GM23338 (cell line): ENCODE measurements around the gene LRP1B. TPM values are rescaled to one million over a fixed set of nuclear protein-coding genes. Genes with fewer than 3 reads are reported as not detected.

Source experiments
- ATAC-seq: fragments of 200-7000 bp; cut with Tn5 transposase; 3 replicates; pipeline ENCODE4 v1.9.1; 2020
- DNase-seq: peaks from one replicate; pipeline ENCODE4 v3.0.0-alpha.2; 2015; ENCODE audit warnings: low spot score
- H2AFZ ChIP-seq: fragments of 200-600 bp; sonication (generic); 2 replicates; pipeline ENCODE4 v1.8.0; 2016; ENCODE audit warnings: antibody characterized with exemption, mild to moderate bottlenecking, moderate library complexity
- H3F3A ChIP-seq: fragments of 200-600 bp; sonication (generic); replicated peaks from 2 replicates; pipeline ENCODE4 v1.8.0; 2017; ENCODE audit warnings: antibody characterized with exemption, mixed run types, low read depth
- H3K27ac ChIP-seq: fragments of 200-600 bp; sonication (generic); 2 replicates; pipeline ENCODE4 v1.6.1; 2016; ENCODE audit warnings: low read depth
- H3K27me3 ChIP-seq: fragments of 200-600 bp; sonication (generic); 2 replicates; pipeline ENCODE4 v1.8.0; 2016; ENCODE audit warnings: mild to moderate bottlenecking, mixed run types, moderate library complexity; ENCODE audit not compliant: insufficient read depth
- H3K36me3 ChIP-seq: fragments of 200-600 bp; sonication (generic); 2 replicates; pipeline ENCODE4 v1.8.0; 2016; ENCODE audit warnings: mild to moderate bottlenecking; ENCODE audit not compliant: insufficient read depth
- H3K4me1 ChIP-seq: fragments of 200-600 bp; sonication (generic); 2 replicates; pipeline ENCODE4 v1.8.0; 2016; ENCODE audit warnings: mild to moderate bottlenecking, moderate library complexity; ENCODE audit not compliant: insufficient read depth
- H3K4me2 ChIP-seq: fragments of 200-600 bp; sonication (generic); 2 replicates; pipeline ENCODE4 v1.7.1; 2017; ENCODE audit warnings: mixed run types
- H3K4me3 ChIP-seq: fragments of 200-600 bp; sonication (generic); 2 replicates; pipeline ENCODE4 v1.6.1; 2016; ENCODE audit warnings: mixed run types
- H3K79me2 ChIP-seq: fragments of 200-600 bp; sonication (generic); replicated peaks from 2 replicates; pipeline ENCODE4 v1.8.0; 2017; ENCODE audit warnings: mild to moderate bottlenecking; ENCODE audit not compliant: insufficient read depth
- H3K9me2 ChIP-seq: fragments of 200-600 bp; sonication (generic); 2 replicates; pipeline ENCODE4 v1.8.0; 2017; ENCODE audit not compliant: insufficient read depth
- H4K20me1 ChIP-seq: fragments of 200-600 bp; sonication (generic); replicated peaks from 2 replicates; pipeline ENCODE4 v1.8.0; 2017; ENCODE audit warnings: mild to moderate bottlenecking; ENCODE audit not compliant: insufficient read depth
- H3K27ac Mint-ChIP-seq: 2 replicates; pipeline ENCODE4 v1.8.0; 2020; ENCODE audit warnings: inconsistent platforms, mild to moderate bottlenecking, moderate library complexity, mixed read lengths
- H3K27me3 Mint-ChIP-seq: 3 replicates; pipeline ENCODE4 v1.8.0; 2022; ENCODE audit warnings: low read depth, mild to moderate bottlenecking, moderate library complexity, mixed read lengths, inconsistent platforms; ENCODE audit not compliant: insufficient read depth, poor library complexity
- H3K36me3 Mint-ChIP-seq: 3 replicates; pipeline ENCODE4 v1.8.0; 2021; ENCODE audit warnings: low read depth, mild to moderate bottlenecking, inconsistent platforms, moderate library complexity, mixed read lengths
- H3K4me1 Mint-ChIP-seq: 3 replicates; pipeline ENCODE4 v1.8.0; 2020; ENCODE audit warnings: mild to moderate bottlenecking, inconsistent platforms, mixed read lengths
- H3K4me3 Mint-ChIP-seq: 3 replicates; pipeline ENCODE4 v1.8.0; 2021; ENCODE audit warnings: moderate library complexity, mild to moderate bottlenecking, inconsistent platforms, mixed read lengths
- H3K9me3 Mint-ChIP-seq: 3 replicates; pipeline ENCODE4 v1.8.0; 2020; ENCODE audit warnings: moderate library complexity, mild to moderate bottlenecking, inconsistent platforms, mixed read lengths
- CREB1 ChIP-seq: fragments of 250-450 bp; sonication (Bioruptor Pico); IDR thresholded peaks from 2 replicates; pipeline ENCODE4 v1.5.0; 2020; ENCODE audit warnings: low read depth, mild to moderate bottlenecking, moderate library complexity
- EZH2 ChIP-seq: fragments of 200-600 bp; sonication (generic); IDR thresholded peaks from one replicate; pipeline ENCODE4 v1.8.0; 2017; ENCODE audit warnings: antibody characterized with exemption, mild to moderate bottlenecking, low read depth; ENCODE audit not compliant: unreplicated experiment
- EZH2phosphoT487 ChIP-seq: fragments of 200-600 bp; sonication (generic); IDR thresholded peaks from one replicate; pipeline ENCODE4 v1.8.1; 2018; ENCODE audit warnings: antibody characterized with exemption; ENCODE audit not compliant: unreplicated experiment
- NANOG ChIP-seq: IDR thresholded peaks from 2 replicates; pipeline ENCODE4 v1.6.1; 2016; ENCODE audit warnings: antibody characterized with exemption, borderline replicate concordance
- STAT1 ChIP-seq: IDR thresholded peaks from one replicate; pipeline ENCODE4 v1.6.1; 2016; ENCODE audit warnings: antibody characterized with exemption; ENCODE audit not compliant: unreplicated experiment
- ZNF114 ChIP-seq: fragments of 250-450 bp; sonication (Bioruptor Pico); IDR thresholded peaks from 2 replicates; pipeline ENCODE4 v1.5.0; 2020; ENCODE audit warnings: mild to moderate bottlenecking, moderate library complexity
- ZNF331 ChIP-seq: fragments of 250-450 bp; sonication (Bioruptor Pico); IDR thresholded peaks from 2 replicates; pipeline ENCODE4 v1.5.0; 2020; ENCODE audit warnings: low read depth, mild to moderate bottlenecking, moderate library complexity
- polyA plus RNA-seq: library from polyadenylated mRNA; unstranded; fragments of >200 nt; fragmentation: Nextera tagmentation; extraction: Ambion mirVana; gene quantifications from 2 replicates; pipeline ENCODE4 v1.2.1, GENCODE V29; 2016
- total RNA-seq: library from RNA; depleted of rRNA; stranded (reverse); fragments of >200 nt; shearing (Covaris generic); gene quantifications from 2 replicates; pipeline ENCODE4 v1.2.3, GENCODE V29; 2014
- TF ChIP-seq, protein P1 (sequence below): IDR thresholded peaks from one replicate; pipeline ENCODE4 v1.6.1; 2018; ENCODE audit warnings: antibody characterized with exemption; ENCODE audit not compliant: unreplicated experiment
- TF ChIP-seq, protein P2 (sequence below): IDR thresholded peaks from 2 replicates; pipeline ENCODE4 v1.6.1; 2016; ENCODE audit warnings: antibody characterized with exemption
- TF ChIP-seq, protein P3 (sequence below): fragments of 250-450 bp; sonication (Bioruptor Pico); IDR thresholded peaks from 2 replicates; pipeline ENCODE4 v1.5.0; 2020; ENCODE audit warnings: mild to moderate bottlenecking, moderate library complexity

The LRP1B gene
- total and polyA plus RNA-seq, 2 experiments from 2014 or later, result 0.15 to 0.97 TPM

DNA sequence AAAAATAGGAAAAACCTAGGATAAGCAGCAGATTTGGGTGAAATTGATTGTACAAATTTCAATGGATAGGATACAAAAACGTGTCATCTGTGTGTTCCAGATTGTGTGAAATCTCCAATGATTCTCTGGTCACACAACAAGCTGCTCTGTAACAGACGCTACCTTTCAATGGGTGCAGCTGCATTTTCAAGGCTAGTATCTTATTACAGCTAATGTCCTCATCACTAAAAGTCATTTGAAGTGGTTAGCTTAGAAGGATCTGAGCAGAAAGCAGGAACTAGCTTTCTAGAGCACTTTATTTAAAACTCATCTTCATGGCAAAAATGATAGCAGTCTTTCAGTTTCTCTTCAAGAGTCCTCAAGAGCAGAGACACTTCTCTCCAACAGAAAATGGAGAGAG lies 364.6 kb downstream of the LRP1B start:
- TF ChIP-seq NANOG (no peak), EZH2 (no peak), EZH2phosphoT487 (no peak), ZNF114 (CRISPR knock-in tag) (no peak), STAT1 (no peak), ZNF331 (no peak)
- TF ChIP-seq, protein P1, sequence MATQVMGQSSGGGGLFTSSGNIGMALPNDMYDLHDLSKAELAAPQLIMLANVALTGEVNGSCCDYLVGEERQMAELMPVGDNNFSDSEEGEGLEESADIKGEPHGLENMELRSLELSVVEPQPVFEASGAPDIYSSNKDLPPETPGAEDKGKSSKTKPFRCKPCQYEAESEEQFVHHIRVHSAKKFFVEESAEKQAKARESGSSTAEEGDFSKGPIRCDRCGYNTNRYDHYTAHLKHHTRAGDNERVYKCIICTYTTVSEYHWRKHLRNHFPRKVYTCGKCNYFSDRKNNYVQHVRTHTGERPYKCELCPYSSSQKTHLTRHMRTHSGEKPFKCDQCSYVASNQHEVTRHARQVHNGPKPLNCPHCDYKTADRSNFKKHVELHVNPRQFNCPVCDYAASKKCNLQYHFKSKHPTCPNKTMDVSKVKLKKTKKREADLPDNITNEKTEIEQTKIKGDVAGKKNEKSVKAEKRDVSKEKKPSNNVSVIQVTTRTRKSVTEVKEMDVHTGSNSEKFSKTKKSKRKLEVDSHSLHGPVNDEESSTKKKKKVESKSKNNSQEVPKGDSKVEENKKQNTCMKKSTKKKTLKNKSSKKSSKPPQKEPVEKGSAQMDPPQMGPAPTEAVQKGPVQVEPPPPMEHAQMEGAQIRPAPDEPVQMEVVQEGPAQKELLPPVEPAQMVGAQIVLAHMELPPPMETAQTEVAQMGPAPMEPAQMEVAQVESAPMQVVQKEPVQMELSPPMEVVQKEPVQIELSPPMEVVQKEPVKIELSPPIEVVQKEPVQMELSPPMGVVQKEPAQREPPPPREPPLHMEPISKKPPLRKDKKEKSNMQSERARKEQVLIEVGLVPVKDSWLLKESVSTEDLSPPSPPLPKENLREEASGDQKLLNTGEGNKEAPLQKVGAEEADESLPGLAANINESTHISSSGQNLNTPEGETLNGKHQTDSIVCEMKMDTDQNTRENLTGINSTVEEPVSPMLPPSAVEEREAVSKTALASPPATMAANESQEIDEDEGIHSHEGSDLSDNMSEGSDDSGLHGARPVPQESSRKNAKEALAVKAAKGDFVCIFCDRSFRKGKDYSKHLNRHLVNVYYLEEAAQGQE, result no peak
- TF ChIP-seq, protein P2, sequence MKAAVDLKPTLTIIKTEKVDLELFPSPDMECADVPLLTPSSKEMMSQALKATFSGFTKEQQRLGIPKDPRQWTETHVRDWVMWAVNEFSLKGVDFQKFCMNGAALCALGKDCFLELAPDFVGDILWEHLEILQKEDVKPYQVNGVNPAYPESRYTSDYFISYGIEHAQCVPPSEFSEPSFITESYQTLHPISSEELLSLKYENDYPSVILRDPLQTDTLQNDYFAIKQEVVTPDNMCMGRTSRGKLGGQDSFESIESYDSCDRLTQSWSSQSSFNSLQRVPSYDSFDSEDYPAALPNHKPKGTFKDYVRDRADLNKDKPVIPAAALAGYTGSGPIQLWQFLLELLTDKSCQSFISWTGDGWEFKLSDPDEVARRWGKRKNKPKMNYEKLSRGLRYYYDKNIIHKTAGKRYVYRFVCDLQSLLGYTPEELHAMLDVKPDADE, result no peak
- Histone ChIP-seq H3K27me3 (no peaks in the 10 kb centered on the region), H3K4me2 (no peak overlapping the region), H3K9me2 (no peaks in the 10 kb centered on the region), H4K20me1 (no peaks in the 10 kb centered on the region), H3K36me3 (no peaks in the 10 kb centered on the region), H3K79me2 (no peaks in the 10 kb centered on the region), H3K27ac (no peak overlapping the region), H3F3A (no peaks in the 10 kb centered on the region), H3K4me1 (peaks cover 23% of the 10 kb centered on the region), H2AFZ (peak overlapping the region; percentile 76; the same call in 1 of the 2 replicates), H3K4me3 (no peak overlapping the region)
- H3K4me1 Mint-ChIP-seq, result peaks cover 28% of the 10 kb centered on the region
- no peaks in the 10 kb centered on the region for H3K9me3 Mint-ChIP-seq
- H3K4me3 Mint-ChIP-seq, result no peak overlapping the region
- no peak for ATAC-seq
- H3K36me3 Mint-ChIP-seq, result no peaks in the 10 kb centered on the region
- peaks cover 2% of the 10 kb centered on the region for H3K27me3 Mint-ChIP-seq
- no peak for DNase-seq
- H3K27ac Mint-ChIP-seq, result no peak overlapping the region

DNA sequence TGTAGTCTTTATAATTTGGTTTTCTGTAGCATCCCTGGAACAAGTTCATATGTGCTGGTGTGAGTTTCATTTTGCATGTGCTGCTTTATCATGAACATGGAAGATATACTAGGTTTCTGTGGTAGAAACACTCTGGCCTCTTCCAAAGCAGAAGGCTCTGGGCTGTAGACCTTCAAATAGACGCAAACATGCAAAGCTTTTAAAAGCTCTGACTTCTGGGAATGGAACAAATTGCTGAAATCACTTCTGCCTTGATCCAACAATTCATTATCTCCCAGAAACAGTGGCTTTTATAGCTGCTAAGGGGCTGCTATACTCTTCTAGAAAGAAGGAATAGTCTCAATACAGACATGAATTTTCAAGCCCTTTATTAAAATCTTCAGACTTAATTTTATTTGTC lies 382.2 kb downstream of the LRP1B start:
- no peak overlapping the region for H3K27ac ChIP-seq
- DNase-seq, result no peak
- Mint-ChIP-seq H3K9me3 (no peaks in the 10 kb centered on the region), H3K27me3 (no peaks in the 10 kb centered on the region), H3K4me1 (peaks cover 6% of the 10 kb centered on the region), H3K36me3 (no peaks in the 10 kb centered on the region), H3K4me3 (no peak overlapping the region), H3K27ac (no peak overlapping the region)
- ATAC-seq, result no peak
- no peaks in the 10 kb centered on the region for H3K36me3 ChIP-seq
- peaks cover 8% of the 10 kb centered on the region; the same call in 1 of the 2 replicates for H3K9me2 ChIP-seq
- H2AFZ ChIP-seq, result no peak overlapping the region
- no peak overlapping the region for H3K4me2 ChIP-seq
- H3F3A ChIP-seq, result no peaks in the 10 kb centered on the region
- H3K27me3 ChIP-seq, result no peaks in the 10 kb centered on the region
- H3K79me2 ChIP-seq, result no peaks in the 10 kb centered on the region
- H3K4me1 ChIP-seq, result no peaks in the 10 kb centered on the region; the same call in 1 of the 2 replicates
- no peak overlapping the region for H3K4me3 ChIP-seq
- H4K20me1 ChIP-seq, result no peaks in the 10 kb centered on the region
- TF ChIP-seq STAT1 (no peak), CREB1 (CRISPR knock-in tag) (no peak), NANOG (no peak), EZH2 (no peak), EZH2phosphoT487 (no peak)
- TF ChIP-seq, protein P3, sequence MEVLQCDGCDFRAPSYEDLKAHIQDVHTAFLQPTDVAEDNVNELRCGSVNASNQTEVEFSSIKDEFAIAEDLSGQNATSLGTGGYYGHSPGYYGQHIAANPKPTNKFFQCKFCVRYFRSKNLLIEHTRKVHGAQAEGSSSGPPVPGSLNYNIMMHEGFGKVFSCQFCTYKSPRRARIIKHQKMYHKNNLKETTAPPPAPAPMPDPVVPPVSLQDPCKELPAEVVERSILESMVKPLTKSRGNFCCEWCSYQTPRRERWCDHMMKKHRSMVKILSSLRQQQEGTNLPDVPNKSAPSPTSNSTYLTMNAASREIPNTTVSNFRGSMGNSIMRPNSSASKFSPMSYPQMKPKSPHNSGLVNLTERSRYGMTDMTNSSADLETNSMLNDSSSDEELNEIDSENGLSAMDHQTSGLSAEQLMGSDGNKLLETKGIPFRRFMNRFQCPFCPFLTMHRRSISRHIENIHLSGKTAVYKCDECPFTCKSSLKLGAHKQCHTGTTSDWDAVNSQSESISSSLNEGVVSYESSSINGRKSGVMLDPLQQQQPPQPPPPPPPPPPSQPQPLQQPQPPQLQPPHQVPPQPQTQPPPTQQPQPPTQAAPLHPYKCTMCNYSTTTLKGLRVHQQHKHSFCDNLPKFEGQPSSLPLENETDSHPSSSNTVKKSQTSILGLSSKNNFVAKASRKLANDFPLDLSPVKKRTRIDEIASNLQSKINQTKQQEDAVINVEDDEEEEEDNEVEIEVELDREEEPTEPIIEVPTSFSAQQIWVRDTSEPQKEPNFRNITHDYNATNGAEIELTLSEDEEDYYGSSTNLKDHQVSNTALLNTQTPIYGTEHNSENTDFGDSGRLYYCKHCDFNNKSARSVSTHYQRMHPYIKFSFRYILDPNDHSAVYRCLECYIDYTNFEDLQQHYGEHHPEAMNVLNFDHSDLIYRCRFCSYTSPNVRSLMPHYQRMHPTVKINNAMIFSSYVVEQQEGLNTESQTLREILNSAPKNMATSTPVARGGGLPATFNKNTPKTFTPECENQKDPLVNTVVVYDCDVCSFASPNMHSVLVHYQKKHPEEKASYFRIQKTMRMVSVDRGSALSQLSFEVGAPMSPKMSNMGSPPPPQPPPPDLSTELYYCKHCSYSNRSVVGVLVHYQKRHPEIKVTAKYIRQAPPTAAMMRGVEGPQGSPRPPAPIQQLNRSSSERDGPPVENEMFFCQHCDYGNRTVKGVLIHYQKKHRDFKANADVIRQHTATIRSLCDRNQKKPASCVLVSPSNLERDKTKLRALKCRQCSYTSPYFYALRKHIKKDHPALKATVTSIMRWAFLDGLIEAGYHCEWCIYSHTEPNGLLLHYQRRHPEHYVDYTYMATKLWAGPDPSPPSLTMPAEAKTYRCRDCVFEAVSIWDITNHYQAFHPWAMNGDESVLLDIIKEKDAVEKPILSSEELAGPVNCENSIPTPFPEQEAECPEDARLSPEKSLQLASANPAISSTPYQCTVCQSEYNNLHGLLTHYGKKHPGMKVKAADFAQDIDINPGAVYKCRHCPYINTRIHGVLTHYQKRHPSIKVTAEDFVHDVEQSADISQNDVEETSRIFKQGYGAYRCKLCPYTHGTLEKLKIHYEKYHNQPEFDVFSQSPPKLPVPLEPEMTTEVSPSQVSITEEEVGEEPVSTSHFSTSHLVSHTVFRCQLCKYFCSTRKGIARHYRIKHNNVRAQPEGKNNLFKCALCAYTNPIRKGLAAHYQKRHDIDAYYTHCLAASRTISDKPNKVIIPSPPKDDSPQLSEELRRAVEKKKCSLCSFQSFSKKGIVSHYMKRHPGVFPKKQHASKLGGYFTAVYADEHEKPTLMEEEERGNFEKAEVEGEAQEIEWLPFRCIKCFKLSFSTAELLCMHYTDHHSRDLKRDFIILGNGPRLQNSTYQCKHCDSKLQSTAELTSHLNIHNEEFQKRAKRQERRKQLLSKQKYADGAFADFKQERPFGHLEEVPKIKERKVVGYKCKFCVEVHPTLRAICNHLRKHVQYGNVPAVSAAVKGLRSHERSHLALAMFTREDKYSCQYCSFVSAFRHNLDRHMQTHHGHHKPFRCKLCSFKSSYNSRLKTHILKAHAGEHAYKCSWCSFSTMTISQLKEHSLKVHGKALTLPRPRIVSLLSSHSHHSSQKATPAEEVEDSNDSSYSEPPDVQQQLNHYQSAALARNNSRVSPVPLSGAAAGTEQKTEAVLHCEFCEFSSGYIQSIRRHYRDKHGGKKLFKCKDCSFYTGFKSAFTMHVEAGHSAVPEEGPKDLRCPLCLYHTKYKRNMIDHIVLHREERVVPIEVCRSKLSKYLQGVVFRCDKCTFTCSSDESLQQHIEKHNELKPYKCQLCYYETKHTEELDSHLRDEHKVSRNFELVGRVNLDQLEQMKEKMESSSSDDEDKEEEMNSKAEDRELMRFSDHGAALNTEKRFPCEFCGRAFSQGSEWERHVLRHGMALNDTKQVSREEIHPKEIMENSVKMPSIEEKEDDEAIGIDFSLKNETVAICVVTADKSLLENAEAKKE (CRISPR knock-in tag), result no peak
